NCI-H2029 (cell line): Measurements from ENCODE around the gene TBX20.
"Not testable (repeated sequence)": the region's sequence is repeated elsewhere in the genome, so short reads cannot be mapped to it uniquely, and the experiment has no call there.

Source experiments
- DNase-seq: peaks from one replicate; lab custom pipeline; 2025; lab: John Stamatoyannopoulos, UW

Gene TBX20

GRCh38 chr7:35220176-35220575, 33.7 kb downstream of the TBX20 start:
- not testable (repeated sequence) for DNase-seq

DNA sequence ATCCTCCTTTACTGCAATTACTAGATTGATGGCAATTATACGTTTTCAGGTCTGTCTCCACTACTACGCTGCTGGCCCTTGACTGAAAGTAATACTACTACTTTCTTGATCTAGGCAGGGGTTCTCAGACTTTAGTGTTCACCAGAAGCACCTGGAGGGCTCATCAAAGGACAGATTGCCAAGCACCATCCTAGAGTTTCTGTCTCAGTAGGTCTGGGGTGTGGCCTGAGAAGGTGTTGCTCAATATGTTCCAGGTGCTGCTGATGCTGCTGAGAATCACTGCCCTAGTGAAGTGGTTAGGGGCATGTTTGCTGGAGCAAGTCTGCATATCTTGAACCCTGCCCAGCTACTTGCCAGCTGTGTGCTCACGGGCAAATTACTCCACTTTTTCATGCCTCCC, 37.9 kb downstream of the TBX20 start:
- not testable (repeated sequence) for DNase-seq

DNA sequence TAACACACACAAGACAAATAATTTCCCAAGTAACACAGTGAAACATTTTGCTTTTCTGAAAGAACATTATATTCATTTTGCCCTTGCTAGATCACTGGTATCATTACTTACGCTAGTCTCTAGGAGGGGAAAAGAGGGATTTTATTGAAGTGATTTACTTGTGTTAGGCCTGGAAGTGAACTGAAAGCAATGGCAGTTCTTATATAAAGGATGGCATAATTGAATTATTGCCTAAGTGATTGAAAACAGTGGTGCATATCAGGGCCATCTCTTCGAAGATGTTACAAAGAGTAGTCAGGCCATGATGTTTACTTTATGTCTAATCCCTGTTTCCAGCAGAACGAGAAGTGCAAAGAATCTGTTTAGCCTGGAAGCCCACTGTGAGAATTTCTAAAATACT, 38.8 kb downstream of the TBX20 start:
- DNase-seq: not testable (repeated sequence)

- DNase-seq: not testable (repeated sequence)
Observed at GRCh38 chr7:35206924-35207323, 47.0 kb downstream of the TBX20 start.

DNA sequence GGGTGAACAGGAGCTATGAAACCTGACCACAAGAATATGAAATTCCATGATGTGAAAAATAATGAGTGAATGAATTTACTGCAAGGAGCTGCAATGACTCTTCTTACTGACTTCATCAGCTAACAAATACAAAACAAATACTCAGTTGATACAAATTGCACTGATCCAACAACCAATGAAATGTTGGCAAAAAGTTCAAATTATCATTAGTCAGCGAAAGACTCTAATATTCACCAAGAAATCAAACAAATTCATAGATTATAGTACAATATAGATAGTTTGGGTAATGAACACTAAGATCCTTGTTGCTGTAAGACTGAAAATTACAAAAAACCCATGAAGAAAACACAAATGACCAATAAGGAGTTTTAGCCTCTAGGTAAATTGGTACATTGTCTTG, 49.0 kb downstream of the TBX20 start:
- not testable (repeated sequence) for DNase-seq

DNA sequence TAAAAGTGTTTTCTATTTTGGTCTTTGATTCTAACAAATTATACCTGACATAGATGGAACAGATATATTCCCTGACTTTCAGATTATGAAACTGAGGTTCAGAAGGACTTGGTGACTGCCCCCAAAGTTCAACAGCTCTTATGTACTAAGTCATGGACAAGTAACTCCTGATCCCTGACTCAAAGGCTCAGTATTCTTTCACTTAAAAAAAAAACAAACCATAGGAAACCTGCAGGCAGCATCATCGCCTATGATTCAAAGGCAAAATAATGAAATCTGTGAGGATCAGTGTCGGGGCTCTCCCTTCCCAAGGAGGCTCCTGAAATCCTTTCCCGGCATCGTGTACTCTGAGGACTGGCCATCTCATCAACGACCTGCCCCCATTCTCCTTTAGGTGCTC, 49.9 kb downstream of the TBX20 start:
- not testable (repeated sequence) for DNase-seq

GRCh38 chr7:35202353-35202752, 51.5 kb downstream of the TBX20 start:
- DNase-seq: not testable (repeated sequence)

DNA sequence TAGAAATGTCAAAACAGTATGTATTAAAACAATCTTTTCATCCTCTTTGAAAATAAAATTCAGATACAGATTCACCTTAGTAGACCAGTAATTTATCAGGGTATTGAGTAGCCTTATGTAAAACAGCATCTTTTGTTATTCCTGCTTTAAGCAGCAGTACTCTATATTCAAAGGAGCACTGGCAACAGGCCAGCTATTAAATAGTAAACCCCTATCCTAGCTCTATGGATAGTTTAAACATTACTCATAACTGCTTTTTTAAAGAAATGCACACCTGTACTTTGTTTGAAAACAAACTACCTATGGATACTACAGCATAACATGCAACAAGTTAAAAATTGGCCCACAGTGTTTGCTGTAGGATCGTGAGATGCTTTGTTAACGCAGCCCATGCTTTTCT, 53.7 kb downstream of the TBX20 start:
- DNase-seq: not testable (repeated sequence)

DNA sequence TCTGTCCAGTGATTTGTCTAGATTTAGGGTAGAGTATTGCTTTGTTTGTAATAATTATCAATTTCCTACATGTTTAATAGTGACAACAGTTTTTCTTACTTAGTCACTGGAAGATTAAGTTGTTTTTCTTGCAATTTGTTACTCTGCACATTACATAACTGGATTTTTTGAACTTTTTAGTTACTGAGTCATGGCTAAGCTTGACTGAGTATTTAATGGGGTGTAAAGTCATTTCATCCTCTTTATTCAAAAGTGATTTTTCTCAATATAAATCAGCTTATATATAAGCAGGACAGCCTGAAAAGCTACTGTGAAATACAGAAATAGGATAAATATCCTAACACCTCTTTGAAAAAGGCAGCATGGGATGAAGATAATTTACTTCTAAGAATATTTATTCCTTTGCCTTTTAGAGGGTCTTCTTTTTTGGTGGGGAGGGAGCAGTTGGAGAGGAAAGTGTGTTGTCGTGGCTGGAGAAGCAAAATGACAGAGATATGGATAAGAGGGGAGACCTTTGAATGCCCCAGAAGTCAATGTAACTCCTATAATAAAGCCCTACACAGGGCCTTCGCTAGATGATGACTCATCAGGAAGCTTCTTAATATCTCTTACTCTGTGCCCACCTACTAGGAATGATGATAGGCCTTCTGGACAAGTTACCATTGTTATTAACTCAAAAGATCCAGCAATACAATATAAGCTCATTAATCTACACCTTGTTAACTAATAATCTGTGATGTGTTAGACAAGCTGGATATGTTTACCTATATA, 55.3 kb downstream of the TBX20 start:
- DNase-seq: not testable (repeated sequence)

GRCh38 chr7:35191571-35191970, 62.3 kb downstream of the TBX20 start:
- not testable (repeated sequence) for DNase-seq

DNA sequence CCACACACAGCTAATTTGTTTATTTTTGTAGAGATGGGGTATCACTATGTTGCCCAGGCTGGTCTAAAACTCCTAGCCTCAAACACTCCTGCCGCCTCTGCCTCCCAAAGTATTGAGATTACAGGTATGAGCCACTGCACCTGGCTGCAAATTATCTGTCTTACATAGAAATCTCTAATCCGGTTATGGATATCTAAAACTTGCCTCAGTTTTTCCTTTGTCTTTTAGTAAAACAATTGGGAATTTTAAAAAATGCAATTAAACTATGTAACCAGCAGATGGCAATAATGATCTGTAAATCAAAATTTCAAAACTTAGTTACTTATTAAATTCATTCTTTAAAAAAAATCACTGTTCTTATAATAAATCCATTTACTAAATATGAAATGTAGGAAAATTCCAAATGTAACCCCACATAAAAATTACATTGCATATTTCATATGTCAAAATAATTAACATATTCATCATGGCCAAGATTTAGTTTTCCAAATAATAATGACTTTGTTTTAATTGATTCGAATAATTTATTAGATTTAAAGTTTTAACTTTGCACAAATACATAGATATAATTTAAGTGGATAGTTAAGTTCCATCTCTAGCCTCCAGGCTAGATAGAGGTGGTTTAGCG, 63.6 kb downstream of the TBX20 start:
- not testable (repeated sequence) for DNase-seq

- not testable (repeated sequence) for DNase-seq
Observed at GRCh38 chr7:35186751-35187150, 67.1 kb downstream of the TBX20 start.

DNA sequence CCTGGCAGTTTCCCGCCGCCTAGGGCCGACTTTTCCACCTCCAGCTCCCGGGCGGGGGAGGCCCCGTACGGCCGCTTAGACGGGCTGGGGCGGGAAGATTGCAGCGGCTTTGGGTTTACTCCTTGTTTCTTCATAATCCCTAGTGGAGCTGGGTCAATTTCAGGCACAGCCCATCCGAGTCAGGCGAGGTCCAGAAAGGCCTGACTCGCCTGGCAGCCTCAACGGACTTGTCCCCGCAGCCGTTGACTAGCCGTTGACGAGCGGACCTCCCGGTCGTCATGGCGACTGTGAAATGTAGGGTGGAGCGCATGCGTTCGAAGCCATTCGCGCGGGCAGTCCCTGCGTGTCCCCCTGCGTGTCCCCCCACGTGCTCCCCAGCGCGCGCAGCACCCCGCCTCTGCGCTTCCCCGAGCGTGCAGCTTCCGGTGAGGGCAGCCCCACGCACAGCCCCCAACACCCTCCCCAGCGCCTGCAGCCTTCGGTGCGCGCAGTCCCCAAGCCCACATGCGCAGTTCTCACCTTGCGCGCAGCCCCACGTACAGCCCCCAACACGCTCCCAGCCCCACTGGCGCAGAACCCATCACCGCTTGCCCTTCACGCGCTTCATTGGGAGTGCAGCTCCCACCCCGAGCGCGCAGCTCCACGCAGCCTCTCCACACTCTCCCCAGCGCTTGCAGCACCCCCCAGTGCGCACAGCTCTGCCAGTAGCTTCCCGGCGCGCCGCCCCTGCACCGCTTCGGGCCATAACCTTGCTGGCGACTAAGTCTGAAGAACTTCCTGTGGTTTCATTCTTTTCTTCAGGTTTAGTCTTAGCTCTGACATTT, 67.8 kb downstream of the TBX20 start:
- no peak for DNase-seq

DNA sequence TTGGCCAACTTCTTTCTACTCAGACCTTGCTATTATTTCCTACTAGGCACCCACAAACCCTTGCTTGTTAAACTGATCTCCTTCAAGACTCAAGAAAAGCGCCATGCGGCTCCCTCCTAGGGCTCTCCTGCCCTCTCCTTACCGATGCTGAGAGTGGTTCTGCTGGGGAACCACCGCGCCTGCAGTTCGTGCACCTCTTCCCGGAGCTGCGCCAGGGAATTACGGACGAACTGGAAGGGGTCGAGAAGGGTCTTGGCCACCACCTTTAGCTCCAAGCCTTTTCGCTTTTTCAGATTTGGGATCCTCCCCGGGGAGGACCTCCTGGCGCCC, 68.4 kb downstream of the TBX20 start:
- DNase-seq: not testable (repeated sequence)

DNA sequence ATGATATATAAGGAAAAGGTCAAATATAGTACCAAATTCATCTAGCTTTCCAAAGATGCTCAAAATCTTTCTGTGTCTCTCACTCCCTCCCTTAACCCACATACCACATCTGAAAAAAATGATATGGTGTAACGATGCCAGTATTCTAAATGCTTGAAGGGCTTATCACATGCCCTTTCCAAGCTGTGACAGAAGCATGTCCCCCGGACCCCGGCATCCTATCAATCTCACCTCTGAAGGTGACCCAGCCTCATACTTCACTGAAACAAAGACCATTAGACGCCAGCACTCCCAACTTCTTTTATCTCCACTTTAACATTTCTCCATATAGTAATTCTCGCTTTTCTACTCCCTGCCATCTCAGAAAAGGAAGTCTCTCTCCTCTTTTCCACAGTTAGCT, 68.9 kb downstream of the TBX20 start:
- DNase-seq: not testable (repeated sequence)

DNA sequence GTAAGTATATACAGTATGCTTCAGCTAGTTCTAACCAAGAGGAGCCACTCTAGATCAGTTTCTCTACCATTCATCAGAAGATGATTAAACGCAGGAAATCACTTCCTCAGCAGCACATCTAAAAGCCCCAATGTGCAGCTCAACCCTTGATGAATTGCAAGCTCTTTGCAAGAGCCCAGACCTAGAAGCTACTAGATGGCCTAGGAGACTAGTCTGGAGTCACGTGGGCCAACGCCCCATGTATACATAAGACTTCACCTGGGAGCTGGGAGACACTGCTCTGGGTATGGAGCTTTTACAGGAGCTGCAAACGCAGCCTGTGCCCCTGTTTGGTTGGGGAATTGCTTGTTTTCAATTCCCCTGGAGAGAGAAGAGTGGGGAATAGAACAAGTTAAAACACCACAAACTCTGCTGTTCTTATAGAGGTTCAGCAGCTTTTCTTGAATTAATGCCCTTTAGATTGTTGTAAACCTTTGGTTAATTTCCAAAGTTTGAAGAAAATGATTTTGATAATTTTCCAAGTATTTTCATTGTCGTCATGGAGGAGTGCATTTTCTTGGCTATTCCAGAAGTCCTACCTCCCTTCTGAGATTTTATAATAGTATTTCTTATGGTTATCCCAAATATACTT, 69.9 kb downstream of the TBX20 start:
- DNase-seq: not testable (repeated sequence)

DNA sequence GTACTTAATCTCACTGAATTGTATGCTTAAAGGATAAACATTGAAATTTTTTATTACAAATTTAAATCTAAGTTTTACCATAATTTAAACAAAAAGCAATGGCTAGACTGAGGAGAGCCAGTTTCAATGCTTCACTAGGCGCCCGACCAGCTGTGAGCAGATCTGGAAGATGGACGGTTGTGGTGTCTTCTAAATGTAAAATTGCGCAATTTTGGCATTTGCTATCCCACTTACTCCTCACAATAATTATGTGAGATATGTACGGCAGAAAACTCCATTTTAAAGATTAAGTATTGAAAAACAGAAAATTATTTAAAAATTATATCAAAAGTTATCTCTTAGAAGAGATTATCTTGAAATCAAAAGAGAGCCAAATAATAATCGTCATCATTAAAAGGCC, 73.2 kb downstream of the TBX20 start:
- DNase-seq: not testable (repeated sequence)

- not testable (repeated sequence) for DNase-seq
Observed at GRCh38 chr7:35173176-35173575, 80.7 kb downstream of the TBX20 start.

- DNase-seq: not testable (repeated sequence)
Observed at GRCh38 chr7:35172131-35172530, 81.8 kb downstream of the TBX20 start.

DNA sequence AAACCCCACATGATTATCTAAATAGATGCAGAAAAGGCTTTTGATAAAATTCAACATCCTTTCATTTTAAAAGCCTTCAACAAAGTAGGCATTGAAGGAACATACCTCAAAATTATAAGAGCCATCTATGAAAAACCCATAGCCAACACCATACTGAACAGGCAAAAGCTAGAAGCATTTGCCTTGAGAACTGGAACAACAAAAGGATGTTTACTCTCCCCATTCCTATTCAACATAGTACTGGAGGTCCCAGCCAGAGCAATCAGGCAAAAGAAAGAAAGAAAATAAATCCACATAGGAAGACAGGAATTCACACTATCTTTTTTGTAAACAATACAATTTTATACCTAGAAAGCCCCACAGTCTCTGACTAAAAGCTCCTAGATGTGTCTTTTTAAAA, 86.2 kb downstream of the TBX20 start:
- DNase-seq: not testable (repeated sequence)

DNA sequence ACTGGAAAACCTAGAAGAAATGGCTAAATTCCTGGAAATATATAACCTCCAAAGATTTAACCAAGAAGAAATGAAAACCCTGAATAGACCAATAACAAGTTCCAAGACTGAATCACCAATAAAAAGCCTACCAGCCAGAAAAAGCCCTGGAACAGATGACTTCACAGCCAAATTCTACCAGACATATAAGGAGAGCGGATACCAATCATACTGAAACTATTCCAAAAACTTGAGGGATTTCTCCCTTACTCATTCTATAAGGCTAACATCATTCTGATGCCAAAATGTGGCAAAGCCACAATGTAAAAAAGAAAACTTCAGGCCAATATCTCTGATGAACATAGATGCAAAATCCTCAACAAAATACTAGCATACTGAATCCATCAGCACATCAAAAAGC, 86.7 kb downstream of the TBX20 start:
- not testable (repeated sequence) for DNase-seq

GRCh38 chr7:35161059-35161740, 92.7 kb downstream of the TBX20 start:
- not testable (repeated sequence) for DNase-seq
